Epithelial cell of proximal tubule (primary cell): Measurements from ENCODE around the gene ZDHHC5. TPM values are rescaled to one million over a fixed set of nuclear protein-coding genes. Genes with fewer than 3 reads are reported as not detected.
A peak's percentile ranks its signal among the peaks of the same experiment; 100 is the strongest.

Experiments
- DNase-seq: peaks from one replicate; pipeline ENCODE4 v3.0.0-alpha.2; 2011; ENCODE audit warnings: low read depth
- H3K4me3 ChIP-seq: 2 replicates; pipeline ENCODE4 v1.5.1; 2011; ENCODE audit warnings: low read depth, mild to moderate bottlenecking, low read length
- CTCF ChIP-seq: conservative IDR thresholded peaks from 2 replicates; pipeline ENCODE4 v1.5.1; 2012; ENCODE audit warnings: low read depth, mild to moderate bottlenecking, low read length
- total RNA-seq: library from RNA; depleted of rRNA; stranded (reverse); fragments of >200 nt; gene quantifications from 2 replicates; pipeline ENCODE4 v1.2.3, GENCODE V29; 2015

The ZDHHC5 gene
- total RNA-seq, 1 donor from 2014 or later: 31.4 TPM

GRCh38 chr11:57732661-57733060, 64.7 kb downstream of the ZDHHC5 start:
- TF ChIP-seq CTCF: no peak
- no peak overlapping the region for H3K4me3 ChIP-seq
- DNase-seq: no peak

GRCh38 chr11:57735619-57736298, 67.8 kb downstream of the ZDHHC5 start:
- no peak for DNase-seq
- no peak overlapping the region for H3K4me3 ChIP-seq
- no peak for TF ChIP-seq CTCF

GRCh38 chr11:57741132-57742086, 73.5 kb downstream of the ZDHHC5 start, which contains the start of gene SELENOH:
Gene SELENOH (plus strand): TSS chr11:57741491. CDS start chr11:57741596, 105 bp downstream.
- no peak for TF ChIP-seq CTCF
- peak within 1 kb of the TSS; percentile 85 for H3K4me3 ChIP-seq
- peak; percentile 75 for DNase-seq

- H3K4me3 ChIP-seq: peak overlapping the region; percentile 85
- DNase-seq: no peak
- no peak for TF ChIP-seq CTCF
Observed at GRCh38 chr11:57742087-57742452, 74.2 kb downstream of the ZDHHC5 start.

- no peak for DNase-seq
- no peak overlapping the region for H3K4me3 ChIP-seq
- TF ChIP-seq CTCF: no peak
Observed at GRCh38 chr11:57744357-57744756, 76.4 kb downstream of the ZDHHC5 start.

- no peak for TF ChIP-seq CTCF
- no peak overlapping the region for H3K4me3 ChIP-seq
- DNase-seq: no peak
Observed at GRCh38 chr11:57745206-57745605, 77.3 kb downstream of the ZDHHC5 start.
